HepG2 (cell line): ENCODE measurements around the gene KIF17.

Experiments
- FOSL2 ChIP-seq: sonication (generic); formaldehyde crosslinking; IDR thresholded peaks from 2 replicates; pipeline ENCODE4 v1.4.0; 2020; ENCODE audit warnings: missing genetic modification reagents
- MXI1 ChIP-seq: IDR thresholded peaks from 3 replicates; pipeline ENCODE4 v1.6.1; 2012; ENCODE audit warnings: low read depth, low read length, inconsistent platforms, borderline replicate concordance
- NFYB ChIP-seq: sonication (generic); formaldehyde crosslinking; IDR thresholded peaks from 2 replicates; pipeline ENCODE4 v1.4.0; 2020; ENCODE audit warnings: missing genetic modification reagents
- TF ChIP-seq, protein P1 (sequence below): sonication (generic); formaldehyde crosslinking; IDR thresholded peaks from 2 replicates; pipeline ENCODE4 v1.4.0; 2020; ENCODE audit warnings: missing genetic modification reagents
- TF ChIP-seq, protein P2 (sequence below): IDR thresholded peaks from 2 replicates; pipeline ENCODE4 v1.6.1; 2012; ENCODE audit warnings: inconsistent platforms
- TF ChIP-seq, protein P3 (sequence below): sonication (generic); formaldehyde crosslinking; IDR thresholded peaks from 2 replicates; pipeline ENCODE4 v1.5.0; 2020; ENCODE audit warnings: mild to moderate bottlenecking, missing genetic modification reagents, moderate library complexity
- TF ChIP-seq, protein P4 (sequence below): conservative IDR thresholded peaks from 2 replicates; pipeline ENCODE4 v1.6.1; 2018; ENCODE audit warnings: missing genetic modification reagents

DNA sequence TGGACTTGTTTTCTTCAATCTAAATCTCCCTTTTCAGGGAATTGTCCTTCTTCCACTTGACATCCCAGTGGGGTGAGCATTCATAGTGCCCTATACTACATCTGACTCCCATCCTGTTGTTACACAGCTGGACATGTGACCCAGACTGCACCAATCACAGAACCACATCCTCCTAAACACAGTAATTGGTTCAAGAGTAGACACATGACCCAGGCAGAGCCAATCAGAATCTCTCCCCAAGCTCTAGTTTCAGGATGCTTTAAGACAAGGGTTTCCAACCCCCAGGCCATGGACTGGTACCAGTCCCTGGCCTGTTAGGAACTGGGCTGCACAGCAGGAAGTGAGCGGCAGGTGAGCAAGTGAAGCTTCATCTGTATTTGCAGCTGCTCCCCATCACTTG, 51.0 kb downstream of the KIF17 start:
- TF ChIP-seq FOSL2 (CRISPR knock-in tag) (no peak), NFYB (CRISPR knock-in tag) (peak; percentile 74), MXI1 (no peak)
- TF ChIP-seq, protein P1, sequence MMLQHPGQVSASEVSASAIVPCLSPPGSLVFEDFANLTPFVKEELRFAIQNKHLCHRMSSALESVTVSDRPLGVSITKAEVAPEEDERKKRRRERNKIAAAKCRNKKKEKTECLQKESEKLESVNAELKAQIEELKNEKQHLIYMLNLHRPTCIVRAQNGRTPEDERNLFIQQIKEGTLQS (CRISPR knock-in tag) = no peak
- TF ChIP-seq, protein P2, sequence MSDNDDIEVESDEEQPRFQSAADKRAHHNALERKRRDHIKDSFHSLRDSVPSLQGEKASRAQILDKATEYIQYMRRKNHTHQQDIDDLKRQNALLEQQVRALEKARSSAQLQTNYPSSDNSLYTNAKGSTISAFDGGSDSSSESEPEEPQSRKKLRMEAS = no peak
- TF ChIP-seq, protein P3, sequence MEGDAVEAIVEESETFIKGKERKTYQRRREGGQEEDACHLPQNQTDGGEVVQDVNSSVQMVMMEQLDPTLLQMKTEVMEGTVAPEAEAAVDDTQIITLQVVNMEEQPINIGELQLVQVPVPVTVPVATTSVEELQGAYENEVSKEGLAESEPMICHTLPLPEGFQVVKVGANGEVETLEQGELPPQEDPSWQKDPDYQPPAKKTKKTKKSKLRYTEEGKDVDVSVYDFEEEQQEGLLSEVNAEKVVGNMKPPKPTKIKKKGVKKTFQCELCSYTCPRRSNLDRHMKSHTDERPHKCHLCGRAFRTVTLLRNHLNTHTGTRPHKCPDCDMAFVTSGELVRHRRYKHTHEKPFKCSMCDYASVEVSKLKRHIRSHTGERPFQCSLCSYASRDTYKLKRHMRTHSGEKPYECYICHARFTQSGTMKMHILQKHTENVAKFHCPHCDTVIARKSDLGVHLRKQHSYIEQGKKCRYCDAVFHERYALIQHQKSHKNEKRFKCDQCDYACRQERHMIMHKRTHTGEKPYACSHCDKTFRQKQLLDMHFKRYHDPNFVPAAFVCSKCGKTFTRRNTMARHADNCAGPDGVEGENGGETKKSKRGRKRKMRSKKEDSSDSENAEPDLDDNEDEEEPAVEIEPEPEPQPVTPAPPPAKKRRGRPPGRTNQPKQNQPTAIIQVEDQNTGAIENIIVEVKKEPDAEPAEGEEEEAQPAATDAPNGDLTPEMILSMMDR (CRISPR knock-in tag) = no peak
- TF ChIP-seq, protein P4, sequence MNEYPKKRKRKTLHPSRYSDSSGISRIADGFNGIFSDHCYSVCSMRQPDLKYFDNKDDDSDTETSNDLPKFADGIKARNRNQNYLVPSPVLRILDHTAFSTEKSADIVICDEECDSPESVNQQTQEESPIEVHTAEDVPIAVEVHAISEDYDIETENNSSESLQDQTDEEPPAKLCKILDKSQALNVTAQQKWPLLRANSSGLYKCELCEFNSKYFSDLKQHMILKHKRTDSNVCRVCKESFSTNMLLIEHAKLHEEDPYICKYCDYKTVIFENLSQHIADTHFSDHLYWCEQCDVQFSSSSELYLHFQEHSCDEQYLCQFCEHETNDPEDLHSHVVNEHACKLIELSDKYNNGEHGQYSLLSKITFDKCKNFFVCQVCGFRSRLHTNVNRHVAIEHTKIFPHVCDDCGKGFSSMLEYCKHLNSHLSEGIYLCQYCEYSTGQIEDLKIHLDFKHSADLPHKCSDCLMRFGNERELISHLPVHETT (CRISPR knock-in tag) = no peak
